ENCODE data around the gene IFNL4. TPM values are rescaled to one million over a fixed set of nuclear protein-coding genes. Genes with fewer than 3 reads are reported as not detected.

The IFNL4 gene
- total and polyA plus RNA-seq, 2 of the 13 experiments (the other 11 are each of a cell fraction or from before 2014, with no cell fraction given), result not detected

GRCh38 chr19:39224910-39225309 is 23.7 kb downstream of the IFNL4 start (continued):
- peak; percentile 20; the same call in 1 of the 2 replicates for TF ChIP-seq CTCF (CRISPR knock-in tag; IDR thresholded peaks at IDR 0.05)
- no peak for TF ChIP-seq ZSCAN25 (CRISPR knock-in tag; IDR thresholded peaks at IDR 0.05)
- no peak for TF ChIP-seq ZNF761 (CRISPR knock-in tag; conservative IDR thresholded peaks at IDR 0.05)
- TF ChIP-seq YEATS4 (CRISPR knock-in tag; IDR thresholded peaks at IDR 0.05; ENCODE audit: borderline replicate concordance), result no peak
- no peak for TF ChIP-seq HDAC1 (CRISPR knock-in tag; IDR thresholded peaks at IDR 0.05)
- TF ChIP-seq ZSCAN22 (CRISPR knock-in tag; IDR thresholded peaks at IDR 0.05), result no peak
- TF ChIP-seq, protein P1, sequence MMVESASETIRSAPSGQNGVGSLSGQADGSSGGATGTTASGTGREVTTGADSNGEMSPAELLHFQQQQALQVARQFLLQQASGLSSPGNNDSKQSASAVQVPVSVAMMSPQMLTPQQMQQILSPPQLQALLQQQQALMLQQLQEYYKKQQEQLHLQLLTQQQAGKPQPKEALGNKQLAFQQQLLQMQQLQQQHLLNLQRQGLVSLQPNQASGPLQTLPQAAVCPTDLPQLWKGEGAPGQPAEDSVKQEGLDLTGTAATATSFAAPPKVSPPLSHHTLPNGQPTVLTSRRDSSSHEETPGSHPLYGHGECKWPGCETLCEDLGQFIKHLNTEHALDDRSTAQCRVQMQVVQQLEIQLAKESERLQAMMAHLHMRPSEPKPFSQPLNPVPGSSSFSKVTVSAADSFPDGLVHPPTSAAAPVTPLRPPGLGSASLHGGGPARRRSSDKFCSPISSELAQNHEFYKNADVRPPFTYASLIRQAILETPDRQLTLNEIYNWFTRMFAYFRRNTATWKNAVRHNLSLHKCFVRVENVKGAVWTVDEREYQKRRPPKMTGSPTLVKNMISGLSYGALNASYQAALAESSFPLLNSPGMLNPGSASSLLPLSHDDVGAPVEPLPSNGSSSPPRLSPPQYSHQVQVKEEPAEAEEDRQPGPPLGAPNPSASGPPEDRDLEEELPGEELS (CRISPR knock-in tag; IDR thresholded peaks at IDR 0.05), result no peak
- TF ChIP-seq KDM2A (CRISPR knock-in tag; IDR thresholded peaks at IDR 0.05; ENCODE audit: borderline replicate concordance, low read depth), result no peak
- no peak for TF ChIP-seq NFAT5 (CRISPR knock-in tag; IDR thresholded peaks at IDR 0.05)
- no peak for TF ChIP-seq MZF1 (CRISPR knock-in tag; IDR thresholded peaks at IDR 0.05; ENCODE audit: borderline replicate concordance)

Measured in HepG2 (cell line).